ENCODE measurements around the gene TMED7.

The TMED7 gene

DNA sequence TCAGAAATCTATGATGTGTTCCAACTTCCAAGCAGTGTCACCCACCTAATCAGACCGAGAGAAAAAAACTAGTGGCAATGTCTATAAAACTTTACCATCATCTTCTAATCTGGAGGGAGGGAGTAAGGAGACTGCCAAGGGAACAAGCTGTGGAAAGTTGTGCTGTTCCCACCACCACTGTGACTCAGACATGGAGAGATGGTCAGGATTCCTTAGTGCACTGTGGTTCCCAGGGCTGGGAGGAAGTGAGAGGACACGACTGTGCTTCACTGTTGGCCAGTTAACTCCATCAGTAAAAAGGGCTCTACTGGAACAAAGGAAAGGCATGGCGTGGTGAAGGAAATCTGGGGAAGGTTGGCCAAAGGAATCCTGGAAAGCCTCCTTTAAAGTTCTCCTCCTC lies 42.4 kb downstream of the TMED7 start:
- DNase-seq (ENCODE audit: low spot score) = no peak

DNA sequence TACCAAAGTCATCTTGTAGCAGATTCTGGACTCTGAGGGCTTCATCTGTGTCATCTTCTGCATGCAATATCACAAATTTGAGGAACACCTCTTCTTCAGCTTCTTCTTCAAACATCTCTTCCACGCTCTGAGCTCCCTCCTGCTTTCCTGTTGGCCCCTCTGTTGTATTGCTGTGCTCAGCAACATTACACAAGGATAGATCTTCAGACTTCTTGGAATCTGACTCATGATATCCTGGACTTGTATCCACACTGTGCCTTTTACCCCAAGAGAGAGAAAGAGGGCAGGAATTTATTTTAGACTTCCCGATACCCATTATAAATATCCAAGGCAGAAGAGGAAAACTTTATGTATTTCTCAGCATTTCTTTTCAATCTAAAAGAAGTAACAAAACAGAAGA lies 44.9 kb downstream of the TMED7 start:
- no peak for DNase-seq (ENCODE audit: low spot score)

DNA sequence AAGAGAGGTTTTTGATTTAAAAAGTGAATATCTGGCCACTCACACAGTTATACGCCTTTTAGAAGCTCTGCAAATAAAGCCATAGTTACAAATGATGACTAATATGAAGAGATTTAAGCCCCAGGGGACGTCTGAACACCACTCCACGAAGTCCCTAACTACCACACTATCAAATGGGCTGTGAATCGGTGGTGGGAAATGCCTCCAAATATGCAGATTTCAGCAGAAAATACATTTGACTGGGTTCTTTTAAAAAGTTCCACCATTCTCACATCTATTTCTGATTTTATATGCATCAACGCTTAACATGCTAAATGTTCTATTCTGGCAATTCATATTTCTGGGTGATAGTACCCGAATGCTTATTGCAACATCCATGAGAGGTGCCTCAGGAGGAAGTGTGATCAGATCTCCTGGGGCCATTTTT lies 46.1 kb downstream of the TMED7 start:
- no peak for DNase-seq (ENCODE audit: low spot score)

DNA sequence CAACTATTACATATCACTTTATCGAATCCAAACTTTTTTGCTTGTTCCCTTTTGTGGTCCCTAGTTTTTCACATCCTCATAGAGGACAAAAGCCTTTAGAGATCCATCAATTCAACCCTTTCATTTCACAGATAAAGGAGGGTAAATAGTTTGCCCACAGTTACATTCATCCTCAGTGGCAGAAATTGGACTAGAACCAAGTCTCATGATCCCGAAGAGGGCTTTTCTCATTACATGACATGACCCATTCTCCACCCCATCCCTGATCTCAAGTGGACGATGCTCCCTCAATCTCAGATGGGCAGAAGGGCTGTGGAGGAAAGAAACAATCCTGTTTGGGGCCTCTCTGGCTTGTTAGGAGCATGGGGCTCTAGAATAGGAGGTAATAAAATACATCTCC lies 46.6 kb downstream of the TMED7 start:
- DNase-seq (ENCODE audit: low spot score) = no peak

DNA sequence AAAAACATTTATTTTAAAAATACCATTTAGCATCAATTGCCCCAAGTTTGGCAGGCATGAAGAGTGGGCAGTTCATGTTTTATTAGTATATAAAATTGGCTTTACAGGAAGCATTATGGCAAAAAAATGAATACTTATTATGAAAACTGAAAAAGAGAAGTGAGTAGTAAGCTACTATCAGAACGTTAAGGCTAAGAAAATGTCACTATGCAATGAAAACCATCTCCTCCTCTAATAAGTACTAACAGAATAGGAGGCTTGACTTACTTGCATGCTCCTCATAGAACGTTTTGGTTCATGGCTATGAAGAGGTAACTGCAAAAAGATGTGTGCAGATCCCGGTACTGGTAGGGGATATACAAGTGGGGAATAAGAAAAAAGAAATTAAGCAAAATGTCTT lies 47.2 kb downstream of the TMED7 start:
- DNase-seq (ENCODE audit: low spot score) = no peak

DNA sequence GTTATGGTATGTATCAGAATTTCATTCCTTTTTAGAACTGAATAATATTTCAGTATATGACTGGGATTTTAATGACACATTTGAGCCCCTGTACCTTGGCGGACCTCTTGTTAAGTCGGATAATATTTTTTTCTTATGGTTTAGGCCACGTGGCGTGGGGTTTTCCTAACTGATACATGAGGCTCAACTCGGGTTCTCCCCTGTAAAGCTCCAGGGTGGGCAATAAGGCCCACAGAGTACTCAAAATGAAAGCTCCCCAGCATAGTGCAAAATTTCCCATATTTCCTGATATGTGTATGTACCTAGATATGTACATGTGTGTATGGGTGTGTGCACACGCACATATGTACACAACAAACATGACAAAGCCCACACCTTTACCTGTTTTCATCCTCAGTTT lies 48.1 kb downstream of the TMED7 start:
- no peak for DNase-seq (ENCODE audit: low spot score)

DNA sequence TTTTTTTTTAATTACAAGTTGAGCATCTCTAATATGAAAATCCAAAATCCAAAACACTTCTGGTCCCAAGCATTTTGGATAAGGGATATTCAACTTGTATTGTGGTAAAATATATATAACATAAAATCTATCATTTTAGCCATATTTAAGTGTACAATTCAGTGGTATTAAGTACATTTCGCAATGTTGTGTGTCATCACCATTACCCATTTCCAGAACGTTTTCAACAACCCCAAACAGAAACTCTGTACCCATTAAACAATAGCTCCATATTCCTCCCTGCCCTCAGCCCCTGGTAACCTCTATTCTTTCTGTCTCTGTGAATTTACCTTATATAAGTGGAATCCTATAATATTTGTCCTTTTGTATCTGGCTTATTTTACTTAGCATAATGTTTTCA lies 48.5 kb downstream of the TMED7 start:
- DNase-seq (ENCODE audit: low spot score) = no peak

DNA sequence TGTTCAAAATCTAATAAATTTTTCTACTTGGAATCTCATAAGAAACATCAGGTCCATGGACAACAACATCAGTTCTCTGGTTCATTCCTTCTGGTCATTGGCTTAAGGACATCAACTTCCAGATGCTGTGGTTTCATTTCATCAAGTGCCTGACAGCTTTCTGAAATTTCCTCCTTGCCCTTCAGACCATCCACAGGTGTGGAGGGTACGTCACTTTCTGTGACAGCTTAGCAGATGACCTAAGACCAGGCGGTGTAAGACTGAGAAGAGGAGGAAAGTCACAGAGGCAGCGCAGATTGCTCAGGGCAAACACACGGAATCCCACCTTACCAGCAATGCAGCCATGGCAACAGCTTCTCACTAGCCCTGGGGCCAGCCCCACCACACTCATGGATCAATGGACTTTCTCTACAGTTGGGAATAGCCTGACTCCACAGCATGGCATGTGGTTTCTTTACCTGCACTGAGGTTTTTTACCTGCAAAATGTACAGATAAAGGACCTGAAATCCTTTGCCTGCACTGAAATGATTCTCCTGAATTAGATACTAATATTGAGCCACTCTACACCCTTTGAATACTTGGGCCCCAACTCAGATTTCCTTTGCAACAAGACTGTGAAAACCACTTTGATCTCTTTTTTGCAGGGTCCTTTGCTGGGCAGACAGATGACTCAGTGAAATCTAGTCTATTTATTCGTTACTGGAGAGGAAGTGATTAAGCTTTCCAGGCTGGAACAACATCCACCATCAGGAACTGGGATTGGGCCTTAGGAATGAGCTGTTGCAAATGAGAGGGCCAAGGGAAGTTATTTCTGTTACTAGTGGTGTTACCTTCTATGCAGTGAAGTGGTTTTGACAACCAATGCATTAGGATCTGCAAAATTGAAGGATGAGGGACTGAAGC lies 50.4 kb downstream of the TMED7 start:
- DNase-seq (ENCODE audit: low spot score) = no peak

DNA sequence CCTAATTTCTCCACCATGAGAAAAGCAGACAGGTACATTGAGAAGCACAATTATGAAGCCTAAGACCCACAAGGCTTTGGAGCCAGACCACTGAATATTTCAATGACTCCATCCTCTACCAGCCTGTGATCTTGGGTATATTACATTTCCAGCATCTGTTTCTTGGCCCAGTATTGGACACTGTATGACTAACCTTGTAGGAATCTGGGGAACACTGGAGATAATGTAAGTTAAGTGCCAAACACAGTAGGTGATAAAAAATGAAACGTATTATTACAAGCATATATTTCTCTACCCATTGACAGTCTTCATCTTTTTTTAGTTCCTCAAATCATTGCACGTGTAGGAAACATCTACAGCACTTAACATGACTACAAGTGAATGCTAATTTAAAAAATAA lies 52.7 kb downstream of the TMED7 start:
- no peak for DNase-seq (ENCODE audit: low spot score)

DNA sequence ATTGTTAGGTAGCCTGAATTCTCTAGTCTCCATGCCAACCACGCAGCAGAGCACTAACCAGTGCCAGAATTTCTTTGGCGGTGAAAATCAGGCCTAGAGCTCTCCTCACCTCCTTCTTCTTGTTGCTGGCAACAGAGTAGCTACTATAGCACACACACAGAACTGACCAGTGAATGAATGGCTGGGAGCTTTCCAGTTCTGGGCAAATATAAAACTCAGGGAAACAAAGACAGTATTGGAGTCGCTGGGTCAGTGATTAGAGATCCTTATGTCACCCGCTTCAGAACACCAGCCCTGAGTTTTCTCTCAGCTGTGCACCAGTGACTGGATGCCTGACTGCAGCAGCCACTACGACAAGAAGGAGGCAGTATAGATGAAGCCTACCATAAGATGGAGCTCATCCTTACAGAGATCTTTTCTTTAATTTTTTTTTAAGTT lies 54.4 kb downstream of the TMED7 start:
- DNase-seq (ENCODE audit: low spot score) = no peak

DNA sequence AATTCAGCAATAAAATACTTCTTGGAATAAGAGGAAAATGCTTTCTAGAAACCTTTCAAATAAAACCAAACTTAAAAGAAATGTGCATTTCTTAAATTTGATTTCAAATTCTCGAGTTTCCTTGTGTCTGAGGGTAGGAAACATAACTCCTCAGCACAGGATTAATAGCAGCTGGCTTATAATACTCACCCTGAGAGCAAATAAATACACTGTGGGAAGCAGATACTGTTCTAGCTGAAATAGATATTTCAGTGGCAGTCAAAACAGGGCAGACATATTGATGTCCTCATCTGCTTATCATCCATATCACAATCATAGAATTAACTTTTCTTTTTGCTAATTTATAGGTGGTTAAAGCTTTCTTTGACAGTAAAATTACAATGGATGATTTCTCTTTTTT lies 57.2 kb downstream of the TMED7 start:
- no peak for DNase-seq (ENCODE audit: low spot score)

DNA sequence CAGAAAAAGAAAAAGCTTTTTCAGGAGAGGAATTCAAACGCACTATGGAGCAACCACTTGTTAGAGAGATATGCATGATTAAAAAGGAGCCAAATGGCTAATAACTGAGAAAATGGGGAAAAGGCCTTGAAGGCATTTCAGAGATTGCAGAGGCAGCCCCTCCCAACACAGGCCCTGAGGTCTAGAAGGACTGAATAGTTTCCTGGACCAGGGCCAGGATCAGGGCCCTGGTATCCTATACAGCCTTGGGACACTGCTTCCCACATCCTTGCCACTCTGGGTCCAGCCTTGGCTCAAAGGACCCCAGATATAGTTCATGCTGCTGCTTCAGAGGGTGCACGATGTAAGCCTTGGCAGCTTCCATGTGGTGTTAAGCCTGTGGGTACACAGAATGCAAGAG lies 60.6 kb downstream of the TMED7 start:
- no peak for DNase-seq (ENCODE audit: low spot score)
